HG03460 (cell line): Measurements from ENCODE around the gene BIN1.

Experiments used
- ATAC-seq: cut with Tn5 transposase; IDR thresholded peaks from one replicate; pipeline ENCODE4 v1.9.1; 2021; ENCODE audit not compliant: unreplicated experiment

The BIN1 gene

DNA sequence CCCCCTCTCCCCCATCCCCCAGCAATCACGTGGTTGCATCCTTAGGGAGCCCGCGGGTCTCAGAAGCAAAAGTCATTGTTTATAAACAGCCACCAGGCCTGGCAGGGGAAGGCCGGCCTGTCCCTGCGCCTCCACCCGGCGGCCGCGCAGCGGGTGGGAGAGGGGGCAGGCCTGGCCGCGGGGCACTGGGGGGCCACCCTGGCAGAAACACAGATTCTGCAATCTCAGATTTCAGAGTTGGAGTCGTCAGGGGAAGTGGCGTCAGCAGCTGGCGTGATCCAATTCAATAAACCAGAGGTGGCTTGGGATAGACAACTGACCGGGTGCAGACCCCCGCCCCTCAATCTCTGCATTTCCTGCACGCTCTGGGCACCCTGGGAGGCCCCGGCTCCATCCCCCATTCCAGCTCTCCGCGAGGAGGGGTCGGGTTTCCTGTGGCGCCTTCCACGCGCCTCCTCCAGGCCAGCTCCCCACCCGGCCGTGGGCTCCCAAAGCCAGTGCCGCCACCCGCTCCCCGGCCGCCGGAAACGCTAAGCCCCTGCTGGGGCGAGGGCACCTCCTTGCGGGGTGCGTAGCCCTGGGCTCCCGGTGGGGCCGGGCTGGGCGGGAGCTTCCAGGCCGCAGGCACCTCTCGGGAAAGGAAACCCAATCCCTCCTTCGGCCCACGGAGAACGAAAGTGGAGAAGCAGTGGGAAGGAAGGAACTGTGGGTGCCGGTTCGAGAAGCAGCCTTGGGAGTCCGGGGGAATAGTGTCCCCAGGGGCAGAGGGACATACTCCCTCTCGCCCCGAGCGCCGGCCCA, 1.1 kb downstream of the BIN1 start:
- ATAC-seq, result no peak

GRCh38 chr2:127104881-127105655, 1.9 kb downstream of the BIN1 start:
- no peak for ATAC-seq

DNA sequence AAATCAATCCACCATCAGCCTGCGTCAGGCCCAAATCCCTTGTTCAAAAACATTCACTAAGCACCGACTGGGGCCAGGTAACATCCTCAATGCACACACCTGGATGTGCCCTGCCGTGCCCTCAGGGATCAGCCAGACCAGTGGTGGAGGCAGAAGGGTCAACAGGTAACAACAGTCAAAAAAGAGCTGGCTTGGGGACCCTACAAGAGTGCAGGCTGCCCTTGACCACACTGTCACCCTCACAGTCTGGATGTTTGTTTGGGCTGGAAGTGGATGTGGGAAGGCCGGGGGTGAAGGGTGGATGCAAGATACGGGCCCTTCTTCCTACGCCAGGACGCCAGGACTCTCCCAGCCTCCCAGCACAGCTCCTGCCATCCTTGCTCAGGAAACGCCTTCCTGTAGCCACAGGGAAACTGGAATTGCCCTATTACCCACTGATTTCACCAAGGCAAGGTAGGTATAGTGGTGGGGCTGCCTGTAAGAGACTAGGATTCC, 2.7 kb downstream of the BIN1 start:
- ATAC-seq, result no peak

- ATAC-seq, result no peak
Observed at GRCh38 chr2:127103243-127104165, 3.5 kb downstream of the BIN1 start.

DNA sequence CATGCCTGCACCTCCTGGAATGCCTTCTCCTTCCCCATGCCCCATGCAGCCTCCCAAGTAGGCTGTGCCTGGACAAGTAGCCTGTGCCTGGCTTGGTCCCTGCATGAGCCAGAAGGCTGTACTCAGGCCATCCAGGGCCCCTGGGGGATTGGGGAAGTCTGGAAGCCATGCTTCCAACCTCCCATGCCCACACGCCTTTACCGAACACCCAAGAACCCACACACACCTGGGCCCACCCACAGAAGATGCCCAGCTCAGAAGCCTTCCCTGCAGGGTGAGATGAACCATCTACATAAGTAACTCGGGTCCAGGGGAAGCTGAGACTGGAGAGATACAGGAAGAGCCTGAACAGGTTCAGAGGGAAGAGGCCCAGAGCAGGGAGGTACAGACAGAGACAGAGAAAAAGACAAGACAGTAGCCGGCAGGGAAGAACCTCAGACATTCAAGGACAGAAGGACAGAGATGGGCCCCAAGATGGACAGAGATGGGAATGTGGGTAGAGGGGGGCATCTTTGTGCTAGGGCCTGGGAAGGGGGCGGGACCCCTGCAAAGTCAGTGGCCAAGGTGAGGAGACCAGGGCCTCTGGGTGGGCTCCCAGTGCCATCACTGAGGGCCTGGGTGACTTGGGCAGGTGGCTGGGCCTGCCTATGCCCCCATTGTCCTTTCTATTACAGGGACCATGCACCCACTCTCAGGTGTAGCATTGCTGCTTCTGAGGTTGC, 4.3 kb downstream of the BIN1 start:
- ATAC-seq, result no peak

GRCh38 chr2:127101756-127102477, 5.0 kb downstream of the BIN1 start:
- no peak for ATAC-seq

DNA sequence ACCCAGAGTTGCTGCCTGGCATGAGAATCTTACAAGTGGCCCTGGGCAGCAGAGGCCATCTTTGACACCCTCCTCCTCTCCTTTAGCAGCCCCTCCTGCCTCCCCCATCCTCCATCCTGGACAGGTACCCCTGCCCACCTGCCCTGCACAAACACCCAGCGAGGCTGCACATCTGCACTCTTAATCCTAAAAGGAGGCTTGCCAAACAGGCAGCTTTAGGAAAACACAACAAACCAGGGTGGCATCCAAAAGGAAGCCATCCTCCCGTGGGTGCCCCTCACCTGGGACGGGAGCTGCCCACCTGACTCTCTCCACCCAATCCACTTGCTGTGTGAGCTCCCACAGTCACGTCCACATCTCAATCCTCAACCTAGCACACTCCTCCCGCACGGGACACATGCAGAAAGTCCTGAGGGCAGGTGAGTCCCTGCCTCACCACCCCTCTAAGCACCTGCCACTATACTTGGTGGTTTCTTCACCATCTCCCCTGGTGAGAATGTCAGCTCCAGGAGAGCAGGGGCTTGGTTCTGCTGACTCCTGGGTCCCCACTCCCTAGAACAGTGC, 5.8 kb downstream of the BIN1 start:
- ATAC-seq, result no peak

GRCh38 chr2:127100251-127101047, 6.5 kb downstream of the BIN1 start:
- no peak for ATAC-seq

DNA sequence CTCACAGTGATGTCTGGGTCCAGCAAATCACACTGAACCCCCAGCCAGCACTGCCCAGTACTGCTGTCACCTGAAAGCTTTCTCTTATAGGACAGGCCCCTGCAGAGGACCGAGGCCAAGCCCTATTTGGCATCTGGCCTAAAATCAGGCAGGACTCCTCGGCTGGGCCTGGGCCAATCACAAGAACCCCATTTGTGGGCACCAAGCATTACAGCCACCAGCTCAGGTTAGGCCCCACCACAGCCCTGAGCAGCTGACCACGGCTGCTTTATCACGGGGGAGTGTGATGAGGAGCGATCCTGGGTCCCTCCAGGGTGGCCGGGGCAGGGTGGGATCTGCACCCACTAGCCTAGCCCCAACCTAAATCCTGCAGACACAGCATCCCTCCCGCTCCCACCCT, 8.2 kb downstream of the BIN1 start:
- ATAC-seq, result no peak

GRCh38 chr2:127097841-127098651, 8.9 kb downstream of the BIN1 start:
- ATAC-seq, result no peak

DNA sequence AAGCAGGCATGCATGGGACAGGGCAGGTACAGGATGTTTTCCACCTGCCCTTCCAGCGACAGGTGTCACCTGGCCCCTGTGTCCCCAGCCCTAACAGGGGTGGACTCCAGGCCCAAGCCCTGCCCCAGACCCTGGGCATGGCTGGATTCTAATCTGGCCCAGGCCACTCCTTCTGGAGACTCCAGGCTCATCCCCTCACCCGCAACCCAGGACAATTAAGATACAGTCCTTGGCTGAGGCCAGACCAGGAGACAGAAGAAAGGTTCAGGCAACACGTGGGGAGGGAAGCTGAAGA, 9.5 kb downstream of the BIN1 start:
- no peak for ATAC-seq

DNA sequence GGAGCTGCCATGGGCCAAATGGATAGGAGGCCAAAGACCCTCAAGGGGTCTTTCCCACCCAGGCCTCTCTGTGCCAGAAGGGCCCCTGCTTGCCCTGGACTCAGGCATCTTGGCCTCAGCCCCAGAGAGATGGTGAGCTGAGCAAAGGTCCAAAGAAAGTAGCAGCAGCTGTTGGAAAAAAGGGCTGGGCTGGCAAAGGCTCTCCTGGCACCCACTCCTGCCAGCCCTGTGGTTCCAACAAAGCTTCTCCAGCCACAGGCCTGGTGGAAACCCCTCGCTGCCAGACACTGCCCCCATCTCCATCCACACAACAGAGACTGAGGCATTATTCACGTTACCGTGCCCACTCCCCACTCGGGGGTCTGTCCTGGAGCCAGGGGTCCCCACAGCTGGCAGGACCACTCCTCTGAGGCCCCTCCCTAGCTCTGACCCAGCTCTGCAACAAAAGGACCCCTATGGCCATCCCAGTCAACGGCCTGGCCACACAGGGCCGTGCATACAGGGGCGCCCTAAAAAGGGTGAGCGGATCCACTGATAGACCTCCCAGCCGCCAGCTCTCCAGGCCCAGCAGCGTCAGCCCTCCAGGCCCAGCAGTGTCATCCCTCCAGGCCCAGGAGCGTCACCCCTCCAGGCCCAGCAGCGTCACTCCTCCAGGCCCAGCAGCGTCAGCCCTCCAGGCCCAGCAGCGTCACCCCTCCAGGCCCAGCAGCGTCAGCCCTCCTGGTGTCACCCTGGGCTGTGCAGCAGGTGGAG, 10.1 kb downstream of the BIN1 start:
- ATAC-seq, result no peak

DNA sequence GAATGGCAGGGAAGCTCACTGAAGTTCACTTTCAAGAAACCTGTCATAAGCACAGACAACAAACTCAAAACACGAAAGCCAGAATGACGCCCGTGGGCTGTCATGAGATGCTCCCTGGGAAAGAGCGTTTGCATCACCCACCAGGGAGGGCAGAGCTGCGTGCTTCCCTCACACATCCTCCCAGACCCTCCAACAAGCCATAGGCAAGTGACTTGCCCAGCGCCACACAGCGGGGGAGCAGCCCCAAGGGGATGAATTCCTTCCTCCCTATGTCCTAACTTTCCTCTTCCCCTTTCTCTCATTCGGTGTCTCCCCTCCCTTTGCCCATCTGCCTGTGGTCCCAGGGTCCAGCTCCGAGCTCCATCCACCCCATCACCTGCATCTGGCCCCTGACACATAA, 10.7 kb downstream of the BIN1 start:
- no peak for ATAC-seq

DNA sequence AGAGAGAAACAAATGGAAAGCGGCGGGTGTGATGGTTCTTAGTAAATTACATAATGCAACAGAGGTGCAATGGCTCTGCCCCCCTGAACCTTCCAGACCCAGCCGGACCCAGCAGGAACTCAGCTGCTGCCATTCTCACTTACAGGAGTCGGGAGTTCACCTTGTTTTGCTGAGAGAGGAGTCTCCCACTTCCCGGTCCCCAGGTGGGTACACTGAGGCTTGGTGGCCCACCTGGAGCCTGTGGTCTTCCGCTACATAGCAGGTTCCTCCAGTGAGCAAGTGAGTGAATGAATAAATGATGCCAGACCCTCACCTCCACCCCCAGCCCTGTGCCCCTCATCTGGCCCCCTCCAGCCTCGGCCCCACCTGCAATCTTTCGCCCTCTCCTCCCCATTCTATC, 11.2 kb downstream of the BIN1 start:
- no peak for ATAC-seq

DNA sequence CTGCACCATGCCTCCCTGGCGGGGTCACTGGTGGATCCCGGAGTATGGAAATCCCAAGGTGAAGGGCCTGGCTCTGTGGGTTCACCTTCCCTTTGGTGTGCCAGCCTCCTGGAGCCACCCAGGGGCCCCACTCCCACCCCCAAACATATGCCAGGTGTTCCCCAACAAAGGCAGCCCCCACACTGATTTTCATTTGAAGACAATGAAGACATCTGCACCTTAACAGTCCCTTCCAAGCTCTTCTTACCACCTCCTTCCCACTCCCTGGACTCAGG, 11.7 kb downstream of the BIN1 start:
- no peak for ATAC-seq

GRCh38 chr2:127094509-127095366, 12.2 kb downstream of the BIN1 start:
- no peak for ATAC-seq
